Inferior parietal cortex (tissue), 1 donor: Measurements from ENCODE around the gene MAP3K20.
"Not testable (repeated sequence)": the region's sequence is repeated elsewhere in the genome, so short reads cannot be mapped to it uniquely, and the experiment has no call there.

Experiments
- DNase-seq: peaks from one replicate; pipeline ENCODE4 v3.0.0-alpha.2; 2016; ENCODE audit errors: extremely low spot score

Gene MAP3K20

GRCh38 chr2:173124441-173124840 is 48.8 kb downstream of the MAP3K20 start:
- DNase-seq: no peak

- no peak for DNase-seq
These were observed 51.2 kb downstream of the MAP3K20 start for GRCh38 chr2:173126819-173127218.

- DNase-seq: not testable (repeated sequence)
These were observed 52.5 kb downstream of the MAP3K20 start for GRCh38 chr2:173128132-173128531.

- DNase-seq: no peak
These were observed 55.1 kb downstream of the MAP3K20 start for GRCh38 chr2:173130496-173131465.

GRCh38 chr2:173132531-173132930 is 56.9 kb downstream of the MAP3K20 start:
- DNase-seq: no peak

GRCh38 chr2:173134703-173135102 is 59.1 kb downstream of the MAP3K20 start:
- DNase-seq: no peak

- no peak for DNase-seq
These were observed 60.4 kb downstream of the MAP3K20 start for GRCh38 chr2:173136067-173136466.

GRCh38 chr2:173136599-173136998 is 61.0 kb downstream of the MAP3K20 start:
- no peak for DNase-seq

GRCh38 chr2:173137610-173138009 is 62.0 kb downstream of the MAP3K20 start:
- DNase-seq: no peak

- no peak for DNase-seq
These were observed 63.3 kb downstream of the MAP3K20 start for GRCh38 chr2:173138962-173139361.

GRCh38 chr2:173141666-173142065 is 66.0 kb downstream of the MAP3K20 start:
- DNase-seq: no peak

GRCh38 chr2:173145454-173145853 is 69.8 kb downstream of the MAP3K20 start:
- no peak for DNase-seq

GRCh38 chr2:173146590-173146989 is 70.9 kb downstream of the MAP3K20 start:
- no peak for DNase-seq

GRCh38 chr2:173148520-173148919 is 72.9 kb downstream of the MAP3K20 start:
- no peak for DNase-seq

- DNase-seq: no peak
These were observed 73.8 kb downstream of the MAP3K20 start for GRCh38 chr2:173149491-173149890.

GRCh38 chr2:173150087-173150486 is 74.4 kb downstream of the MAP3K20 start:
- DNase-seq: no peak

- no peak for DNase-seq
These were observed 75.3 kb downstream of the MAP3K20 start for GRCh38 chr2:173150963-173151362.

GRCh38 chr2:173151671-173152401 is 76.2 kb downstream of the MAP3K20 start:
- DNase-seq: no peak

- no peak for DNase-seq
These were observed 77.7 kb downstream of the MAP3K20 start for GRCh38 chr2:173153301-173153885.

GRCh38 chr2:173157676-173158293 is 82.1 kb downstream of the MAP3K20 start:
- no peak for DNase-seq

- no peak for DNase-seq
These were observed 84.3 kb downstream of the MAP3K20 start for GRCh38 chr2:173159791-173160463.
